Mesenchymal stem cell (in vitro differentiated cells and primary cell): ENCODE measurements around the gene WWTR1.

Experiments used
- DNase-seq: peaks from one replicate; pipeline ENCODE4 v3.0.0-alpha.2; 2013
- H2AFZ ChIP-seq: one replicate; pipeline ENCODE4 v1.6.1; 2013; ENCODE audit warnings: low read depth, mild to moderate bottlenecking, control low read depth, inconsistent platforms, low read length, moderate library complexity
- H2AK5ac ChIP-seq: 2 replicates; pipeline ENCODE4 v1.6.1; 2013; ENCODE audit warnings: low read length, moderate library complexity, mild to moderate bottlenecking, inconsistent platforms; ENCODE audit not compliant: severe bottlenecking
- H2BK120ac ChIP-seq: one replicate; pipeline ENCODE4 v1.6.1; 2013; ENCODE audit warnings: low read depth, mild to moderate bottlenecking, inconsistent platforms, low read length, moderate library complexity
- H2BK12ac ChIP-seq, 2 experiments: one replicate each; pipeline ENCODE4 v1.6.1; 2013; ENCODE audit warnings: inconsistent platforms in 2 of 2, low read length in 2 of 2, mild to moderate bottlenecking in 2 of 2, moderate library complexity in 2 of 2, control low read depth in 1 of 2
- H2BK15ac ChIP-seq: one replicate; pipeline ENCODE4 v1.6.1; 2013; ENCODE audit warnings: mild to moderate bottlenecking, low read depth, inconsistent platforms; ENCODE audit not compliant: poor library complexity, severe bottlenecking
- H2BK5ac ChIP-seq: 2 replicates; pipeline ENCODE4 v1.6.1; 2013; ENCODE audit warnings: low read depth, mild to moderate bottlenecking, low read length, control low read depth, inconsistent platforms; ENCODE audit not compliant: poor library complexity, severe bottlenecking
- H3K14ac ChIP-seq, 2 experiments: one replicate each; pipeline ENCODE4 v1.6.1; 2013; ENCODE audit warnings: inconsistent platforms in 2 of 2, low read length in 2 of 2, control low read depth in 1 of 2, mild to moderate bottlenecking in 1 of 2, moderate library complexity in 1 of 2
- H3K18ac ChIP-seq, 2 experiments: one replicate each; pipeline ENCODE4 v1.6.1; 2013; ENCODE audit warnings: inconsistent platforms in 2 of 2, low read length in 2 of 2, control low read depth in 1 of 2, low read depth in 1 of 2, mild to moderate bottlenecking in 1 of 2
- H3K23ac ChIP-seq, 2 experiments: one replicate each; pipeline ENCODE4 v1.6.1; 2013; ENCODE audit warnings: inconsistent platforms in 2 of 2, low read length in 2 of 2, mild to moderate bottlenecking in 2 of 2, moderate library complexity in 2 of 2, control low read depth in 1 of 2
- H3K27ac ChIP-seq: 2 replicates; pipeline ENCODE4 v1.5.1; 2013; ENCODE audit warnings: mild to moderate bottlenecking, moderate library complexity, low read length, control low read depth, inconsistent platforms; ENCODE audit not compliant: poor library complexity, severe bottlenecking
- H3K27me3 ChIP-seq, 2 experiments: 2 replicates each; pipeline versions ENCODE4 v1.6.1 to v1.7.0; 2013; ENCODE audit warnings: low read length in 2 of 2, mild to moderate bottlenecking in 2 of 2, moderate library complexity in 2 of 2, control low read depth in 1 of 2, inconsistent platforms in 1 of 2; ENCODE audit not compliant: control insufficient read depth in 1 of 2, insufficient read depth in 1 of 2
- H3K36me3 ChIP-seq, 2 experiments: 2 replicates each; pipeline versions ENCODE4 v1.6.1 to v1.7.0; 2013; ENCODE audit warnings: low read length in 2 of 2, control low read depth in 1 of 2, inconsistent platforms in 1 of 2, low read depth in 1 of 2, mild to moderate bottlenecking in 1 of 2; ENCODE audit not compliant: insufficient read depth in 2 of 2, control insufficient read depth in 1 of 2
- H3K4ac ChIP-seq, 2 experiments: one replicate each; pipeline ENCODE4 v1.6.1; 2013; ENCODE audit warnings: inconsistent platforms in 2 of 2, low read length in 2 of 2, mild to moderate bottlenecking in 2 of 2, moderate library complexity in 2 of 2, control low read depth in 1 of 2, low read depth in 1 of 2
- H3K4me1 ChIP-seq: 2 replicates; pipeline ENCODE4 v1.6.1; 2013; ENCODE audit warnings: low read depth, low read length, control low read depth; ENCODE audit not compliant: control insufficient read depth, insufficient read depth
- H3K4me2 ChIP-seq: 2 replicates; pipeline ENCODE4 v1.6.1; 2013; ENCODE audit warnings: low read length, mild to moderate bottlenecking, inconsistent platforms; ENCODE audit not compliant: poor library complexity, severe bottlenecking
- H3K4me3 ChIP-seq, 2 experiments: 2 replicates each; pipeline versions ENCODE4 v1.5.1 to v1.7.0; 2013; ENCODE audit warnings: low read length in 2 of 2, mild to moderate bottlenecking in 2 of 2, control low read depth in 1 of 2, low read depth in 1 of 2; ENCODE audit not compliant: insufficient read depth in 1 of 2
- H3K79me1 ChIP-seq: replicated peaks from 2 replicates; pipeline ENCODE4 v1.6.1; 2013; ENCODE audit warnings: mild to moderate bottlenecking, control low read depth, low read length, inconsistent platforms; ENCODE audit not compliant: poor library complexity, severe bottlenecking
- H3K9ac ChIP-seq: 2 replicates; pipeline ENCODE4 v1.7.0; 2013; ENCODE audit warnings: mild to moderate bottlenecking, low read length, moderate library complexity
- H3K9me3 ChIP-seq: 2 replicates; pipeline ENCODE4 v1.7.0; 2013; ENCODE audit warnings: mild to moderate bottlenecking, low read length; ENCODE audit not compliant: control insufficient read depth
- H4K8ac ChIP-seq: one replicate; pipeline ENCODE4 v1.6.1; 2013; ENCODE audit warnings: inconsistent platforms, mild to moderate bottlenecking, low read length, moderate library complexity
- H4K91ac ChIP-seq: one replicate; pipeline ENCODE4 v1.6.1; 2013; ENCODE audit warnings: mild to moderate bottlenecking, low read length, inconsistent platforms
- WGBS: methylation state at CpG from one replicate; pipeline ENCODE4 v1.1.7; 2013; ENCODE audit warnings: mixed read lengths; 5-methylcytosine and 5-hydroxymethylcytosine counted together

WWTR1 gene

DNA sequence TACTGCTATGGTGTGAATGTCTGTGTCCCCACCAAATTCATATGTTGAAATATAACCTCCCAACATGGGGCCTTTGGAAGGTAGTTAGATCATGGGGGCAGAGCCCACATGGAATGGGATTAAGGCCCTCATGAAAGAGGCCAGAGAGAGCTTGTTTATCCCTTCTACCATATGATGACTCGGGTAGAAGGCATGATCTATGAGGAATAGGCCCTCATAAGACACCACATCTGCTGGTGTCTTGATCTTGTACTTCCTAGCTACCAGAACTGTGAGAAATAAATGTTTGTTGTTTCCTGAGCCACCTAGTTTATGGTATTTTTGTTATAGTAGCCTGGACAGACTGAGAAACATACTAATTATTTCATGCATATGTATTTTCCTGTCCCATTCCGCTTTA is 51.9 kb downstream of the WWTR1 start:
- H4K91ac ChIP-seq: no peak overlapping the region
- no peak for DNase-seq
- no peak overlapping the region for H2AFZ ChIP-seq
- no peak overlapping the region for H3K4ac ChIP-seq
- H3K14ac ChIP-seq: no peak overlapping the region
- H2BK5ac ChIP-seq: no peak overlapping the region
- H2BK120ac ChIP-seq: no peak overlapping the region
- no peak overlapping the region for H2AK5ac ChIP-seq
- no peak overlapping the region for H3K23ac ChIP-seq
- H3K79me1 ChIP-seq: peaks cover 1% of the 10 kb centered on the region
- no peak overlapping the region for H3K4me3 ChIP-seq
- no peak overlapping the region for H2BK15ac ChIP-seq
- H3K18ac ChIP-seq: no peak overlapping the region
- no peak overlapping the region for H2BK12ac ChIP-seq
- WGBS: 100% methylated on average over 1 of the region's 2 CpGs
- H3K9me3 ChIP-seq: no peaks in the 10 kb centered on the region
- H4K8ac ChIP-seq: no peak overlapping the region
- no peak overlapping the region for H3K4me2 ChIP-seq
- peak overlapping the region; percentile 11 for H3K9ac ChIP-seq
- H3K4me1 ChIP-seq: peaks cover 24% of the 10 kb centered on the region
- H3K27me3 ChIP-seq: no peaks in the 10 kb centered on the region
- peaks cover 3 to 45% of the 10 kb centered on the region in 2 experiments for H3K36me3 ChIP-seq
- no peak overlapping the region for H3K27ac ChIP-seq

GRCh38 chr3:149604125-149604875 is 53.5 kb downstream of the WWTR1 start:
- peak overlapping the region; percentile 53 to 58 for H3K4ac ChIP-seq
- no peak overlapping the region for H3K4me2 ChIP-seq
- no peak overlapping the region for H3K4me3 ChIP-seq
- H2BK12ac ChIP-seq: peak overlapping the region; percentile 11 to 15
- no peak overlapping the region for H2AFZ ChIP-seq
- DNase-seq: no peak
- H3K27ac ChIP-seq: peak overlapping the region; percentile 86
- peaks cover 3 to 46% of the 10 kb centered on the region in 2 experiments for H3K36me3 ChIP-seq
- H3K18ac ChIP-seq: peak overlapping the region; percentile 0 to 76
- peak overlapping the region; percentile 74 for H3K9ac ChIP-seq
- no peak overlapping the region for H3K23ac ChIP-seq
- WGBS: 71% methylated on average over 4 of the region's 4 CpGs
- peak overlapping the region; percentile 57 for H4K8ac ChIP-seq
- no peaks in the 10 kb centered on the region for H3K9me3 ChIP-seq
- peak overlapping the region; percentile 76 for H2BK15ac ChIP-seq
- peak overlapping the region; percentile 85 for H2AK5ac ChIP-seq
- H2BK120ac ChIP-seq: no peak overlapping the region
- peak overlapping the region; percentile 85 for H2BK5ac ChIP-seq
- H4K91ac ChIP-seq: peak overlapping the region; percentile 46
- peaks cover 20% of the 10 kb centered on the region for H3K4me1 ChIP-seq
- H3K27me3 ChIP-seq: no peaks in the 10 kb centered on the region
- peaks cover under 1% of the 10 kb centered on the region for H3K79me1 ChIP-seq
- H3K14ac ChIP-seq: peak overlapping the region in 1 of 2 experiments; percentile 10

DNA sequence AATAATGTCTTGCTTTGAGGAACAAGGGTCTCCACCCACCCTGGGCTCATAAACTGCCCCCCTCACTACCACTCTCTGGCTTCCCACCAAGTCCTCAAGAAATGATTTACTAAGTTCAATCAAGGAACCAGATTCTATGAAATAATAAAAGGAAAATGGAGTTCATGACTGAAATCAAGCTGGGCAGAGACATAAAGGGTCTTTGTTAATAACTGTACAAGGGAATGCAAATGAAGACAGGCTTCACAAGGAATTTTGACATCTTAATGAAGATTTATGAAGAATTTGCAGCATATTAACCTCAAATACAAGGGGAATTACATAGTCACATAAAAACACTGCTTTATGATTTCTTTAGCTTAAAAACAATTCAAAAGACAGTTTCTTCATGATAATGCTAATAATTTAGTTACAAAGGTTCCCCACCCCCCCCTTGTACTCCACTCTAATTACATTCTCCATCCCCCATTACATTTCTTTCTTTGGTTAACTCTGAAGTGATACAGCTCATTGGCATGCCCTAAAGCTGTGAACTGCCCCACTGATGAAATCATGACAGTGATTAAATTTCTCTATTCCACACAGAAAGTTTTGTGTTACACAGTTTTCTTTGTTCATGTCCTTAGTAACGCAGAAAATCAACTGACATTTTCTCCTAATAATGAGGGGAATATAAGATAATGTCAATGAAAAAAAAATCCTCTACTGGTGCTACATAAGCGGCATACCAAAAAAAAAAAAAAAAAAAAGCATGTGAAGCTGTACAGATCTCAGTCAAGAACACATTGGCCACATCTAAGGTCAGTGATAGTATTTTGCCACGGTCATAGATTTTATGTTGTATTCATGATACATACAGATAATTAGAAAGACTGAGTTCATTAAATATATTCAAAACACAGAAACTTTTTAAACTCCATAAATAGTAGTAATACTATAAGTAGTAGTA is 54.4 kb downstream of the WWTR1 start:
- H3K27me3 ChIP-seq: no peaks in the 10 kb centered on the region
- no peak overlapping the region for H3K4ac ChIP-seq
- peaks cover 15% of the 10 kb centered on the region for H3K4me1 ChIP-seq
- no peak overlapping the region for H2BK12ac ChIP-seq
- H2BK5ac ChIP-seq: no peak overlapping the region
- H2BK15ac ChIP-seq: no peak overlapping the region
- H3K4me3 ChIP-seq: no peak overlapping the region
- peaks cover 3 to 46% of the 10 kb centered on the region in 2 experiments for H3K36me3 ChIP-seq
- H2AFZ ChIP-seq: no peak overlapping the region
- no peak overlapping the region for H3K23ac ChIP-seq
- H3K14ac ChIP-seq: no peak overlapping the region
- peaks cover 2% of the 10 kb centered on the region for H3K79me1 ChIP-seq
- H2BK120ac ChIP-seq: no peak overlapping the region
- no peak overlapping the region for H4K8ac ChIP-seq
- peak overlapping the region; percentile 88 for H3K27ac ChIP-seq
- no peaks in the 10 kb centered on the region for H3K9me3 ChIP-seq
- no peak overlapping the region for H4K91ac ChIP-seq
- H2AK5ac ChIP-seq: peak overlapping the region; percentile 72
- no peak overlapping the region for H3K18ac ChIP-seq
- H3K9ac ChIP-seq: peak overlapping the region; percentile 74
- peak; percentile 72 for DNase-seq
- peak overlapping the region; percentile 25 for H3K4me2 ChIP-seq
- no CpG with 5 or more reads among the region's 3 CpGs for WGBS

DNA sequence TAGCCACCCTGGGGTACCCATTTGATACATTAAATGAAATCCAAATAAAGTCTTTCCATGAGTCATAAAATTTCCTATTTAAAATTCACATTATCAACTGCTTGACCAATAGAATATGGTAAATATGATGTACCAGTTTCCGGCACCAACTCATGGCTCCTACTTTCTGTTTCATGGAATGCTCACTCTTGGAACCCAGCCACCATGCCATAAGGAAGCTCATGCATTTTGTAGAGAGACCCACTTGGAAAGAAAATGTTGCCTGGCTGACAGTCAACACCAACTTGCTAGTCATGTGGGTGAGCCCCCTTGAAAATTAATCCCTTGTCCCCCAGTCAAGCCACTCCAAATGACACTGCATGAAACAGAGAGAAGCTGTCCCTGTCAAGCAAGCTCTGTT is 57.2 kb downstream of the WWTR1 start:
- no peak overlapping the region for H3K4me3 ChIP-seq
- H2AK5ac ChIP-seq: no peak overlapping the region
- no peak overlapping the region for H4K91ac ChIP-seq
- H2BK5ac ChIP-seq: no peak overlapping the region
- H3K14ac ChIP-seq: no peak overlapping the region
- no peaks in the 10 kb centered on the region for H3K27me3 ChIP-seq
- no peak overlapping the region for H3K18ac ChIP-seq
- WGBS: 96% methylated on average over 1 of the region's 1 CpG
- no peak overlapping the region for H3K23ac ChIP-seq
- no peaks in the 10 kb centered on the region for H3K9me3 ChIP-seq
- H3K27ac ChIP-seq: no peak overlapping the region
- H3K4me2 ChIP-seq: no peak overlapping the region
- H2BK15ac ChIP-seq: no peak overlapping the region
- peaks cover 18% of the 10 kb centered on the region for H3K4me1 ChIP-seq
- H3K4ac ChIP-seq: no peak overlapping the region
- no peak overlapping the region for H2BK12ac ChIP-seq
- no peak overlapping the region for H2BK120ac ChIP-seq
- no peak overlapping the region for H4K8ac ChIP-seq
- H2AFZ ChIP-seq: no peak overlapping the region
- H3K36me3 ChIP-seq: peaks cover 3 to 44% of the 10 kb centered on the region in 2 experiments
- DNase-seq: no peak
- peaks cover 5% of the 10 kb centered on the region for H3K79me1 ChIP-seq
- H3K9ac ChIP-seq: no peak overlapping the region
